K562 (cell line): ENCODE data around the gene HIVEP1.

ENCODE experiments used
- BHLHE40 ChIP-seq: IDR thresholded peaks from 2 replicates; pipeline ENCODE4 v1.6.1; 2011; ENCODE audit warnings: low read length, improper control_type of control experiment
- RBFOX2 ChIP-seq: fragments of 200-400 bp; formaldehyde crosslinking; IDR thresholded peaks from 2 replicates; pipeline ENCODE4 v1.6.1; 2017; ENCODE audit warnings: low read depth, mild to moderate bottlenecking, low read length, moderate library complexity
- SMARCC2 ChIP-seq: fragments of 450-650 bp; IDR thresholded peaks from 2 replicates; pipeline ENCODE4 v1.6.1; 2017; ENCODE audit warnings: antibody characterized with exemption, moderate library complexity, mild to moderate bottlenecking, low read depth

GRCh38 chr6:12083763-12084162, 71.7 kb downstream of the HIVEP1 start:
- TF ChIP-seq SMARCC2 (no peak), BHLHE40 (no peak), RBFOX2 (no peak)
